CD4-positive, alpha-beta T cell treated with Interleukin-12 subunit alpha and Interleukin-12 subunit beta, for 1 hour (primary cell): ENCODE results near the gene POLR1E.
"Not testable (repeated sequence)": the region's sequence is repeated elsewhere in the genome, so short reads cannot be mapped to it uniquely, and the experiment has no call there.

Experiments
- DNase-seq: peaks from one replicate; pipeline ENCODE4 v3.0.0-alpha.2; 2020

POLR1E gene

GRCh38 chr9:37504605-37505004 lies 18.9 kb downstream of the POLR1E start:
- DNase-seq, result no peak

- no peak for DNase-seq
Observed at GRCh38 chr9:37507566-37508134, 21.9 kb downstream of the POLR1E start.

GRCh38 chr9:37508135-37508833 lies 22.5 kb downstream of the POLR1E start:
- DNase-seq, result no peak

GRCh38 chr9:37508834-37509206 lies 23.1 kb downstream of the POLR1E start:
- DNase-seq, result peak; percentile 24

GRCh38 chr9:37509536-37509935 lies 23.8 kb downstream of the POLR1E start:
- DNase-seq, result no peak

GRCh38 chr9:37510053-37510452 lies 24.3 kb downstream of the POLR1E start:
- DNase-seq, result not testable (repeated sequence)

GRCh38 chr9:37511016-37512010 lies 25.6 kb downstream of the POLR1E start:
- no peak for DNase-seq

GRCh38 chr9:37512437-37512836 lies 26.7 kb downstream of the POLR1E start:
- peak; percentile 51 for DNase-seq

- DNase-seq, result not testable (repeated sequence)
Observed at GRCh38 chr9:37514415-37514814, 28.7 kb downstream of the POLR1E start.

GRCh38 chr9:37514999-37515398 lies 29.3 kb downstream of the POLR1E start:
- DNase-seq, result no peak

- DNase-seq, result no peak
Observed at GRCh38 chr9:37515620-37516258, 30.0 kb downstream of the POLR1E start.

- DNase-seq, result no peak
Observed at GRCh38 chr9:37517923-37518322, 32.2 kb downstream of the POLR1E start.

- DNase-seq, result no peak
Observed at GRCh38 chr9:37520641-37521040, 34.9 kb downstream of the POLR1E start.

- DNase-seq, result no peak
Observed at GRCh38 chr9:37521111-37521510, 35.4 kb downstream of the POLR1E start.

GRCh38 chr9:37522971-37523370 lies 37.2 kb downstream of the POLR1E start:
- DNase-seq, result no peak

GRCh38 chr9:37523916-37524315 lies 38.2 kb downstream of the POLR1E start:
- DNase-seq, result no peak

- peak; percentile 83 for DNase-seq
Observed at GRCh38 chr9:37528652-37529471, 43.1 kb downstream of the POLR1E start.

- peak; percentile 72 for DNase-seq
Observed at GRCh38 chr9:37531699-37532098, 46.0 kb downstream of the POLR1E start.

GRCh38 chr9:37534412-37534811 lies 48.7 kb downstream of the POLR1E start:
- DNase-seq, result no peak

- no peak for DNase-seq
Observed at GRCh38 chr9:37534901-37535300, 49.2 kb downstream of the POLR1E start.

- no peak for DNase-seq
Observed at GRCh38 chr9:37538099-37538498, 52.4 kb downstream of the POLR1E start.

- no peak for DNase-seq
Observed at GRCh38 chr9:37539634-37540033, 53.9 kb downstream of the POLR1E start.
